ENCODE data around the gene DNAH6. TPM values are rescaled to one million over a fixed set of nuclear protein-coding genes. Genes with fewer than 3 reads are reported as not detected.

The DNAH6 gene
- total RNA-seq, 1 experiment from 2014 or later = 0.39 TPM

- no peak for TF ChIP-seq STAT6 (CRISPR knock-in tag; conservative IDR thresholded peaks at IDR 0.05; ENCODE audit: low read depth)
- no peak for TF ChIP-seq ZNF263 (CRISPR knock-in tag; IDR thresholded peaks at IDR 0.05; ENCODE audit: low read depth)
- no peak for TF ChIP-seq GRHL2 (CRISPR knock-in tag; IDR thresholded peaks at IDR 0.05; ENCODE audit: insufficient replicate concordance, severe bottlenecking)
- TF ChIP-seq MXD4 (CRISPR knock-in tag; IDR thresholded peaks at IDR 0.05; ENCODE audit: borderline replicate concordance) = no peak
- TF ChIP-seq E2F1 (CRISPR knock-in tag; IDR thresholded peaks at IDR 0.05) = no peak
- TF ChIP-seq ZNF396 (CRISPR knock-in tag; IDR thresholded peaks at IDR 0.05; ENCODE audit: borderline replicate concordance) = no peak
- TF ChIP-seq IRF1 (CRISPR knock-in tag; IDR thresholded peaks at IDR 0.05) = no peak
- no peak for TF ChIP-seq NFATC4 (CRISPR knock-in tag; IDR thresholded peaks at IDR 0.05)
- TF ChIP-seq RELA (CRISPR knock-in tag; IDR thresholded peaks at IDR 0.05; ENCODE audit: borderline replicate concordance) = no peak
- TF ChIP-seq FOXK1 (CRISPR knock-in tag; IDR thresholded peaks at IDR 0.05) = no peak
- no peak for TF ChIP-seq TEAD4 (CRISPR knock-in tag; IDR thresholded peaks at IDR 0.05)
- no peak for TF ChIP-seq ZNF425 (CRISPR knock-in tag; conservative IDR thresholded peaks at IDR 0.05)
- TF ChIP-seq CREB1 (CRISPR knock-in tag; IDR thresholded peaks at IDR 0.05) = no peak
- TF ChIP-seq ZBTB43 (CRISPR knock-in tag; IDR thresholded peaks at IDR 0.05) = no peak
- no peak for ATAC-seq
- Mint-ChIP-seq H3K4me3 (no peak overlapping the region), H3K27ac (no peak overlapping the region), H3K27me3 (ENCODE audit: low read depth) (peaks cover 2% of the 10 kb centered on the region; the same call in 1 of the 2 replicates), H3K4me1 (peaks cover 14% of the 10 kb centered on the region), H3K9me3 (peaks cover 33% of the 10 kb centered on the region), H3K36me3 (peaks cover 13% of the 10 kb centered on the region)
- DNase-seq (ENCODE audit: low spot score) = no peak
- POLR2A ChIA-PET = no interaction called here
- CTCF ChIA-PET = no interaction called here
Measured at GRCh38 chr2:84778911-84779690, 262.8 kb downstream of the DNAH6 start.

- ATAC-seq = no peak
- POLR2A ChIA-PET = no interaction called here
Measured at GRCh38 chr2:84779781-84780180, 263.5 kb downstream of the DNAH6 start.

More at GRCh38 chr2:84779781-84780180, 263.5 kb downstream of the DNAH6 start:
- no peak overlapping the region for H3K4me3 Mint-ChIP-seq
- H3K27ac Mint-ChIP-seq = no peak overlapping the region
- CTCF ChIA-PET = no interaction called here
- peaks cover 21% of the 10 kb centered on the region for H3K4me1 Mint-ChIP-seq
- H3K27me3 Mint-ChIP-seq (ENCODE audit: low read depth) = no peaks in the 10 kb centered on the region
- peaks cover 8% of the 10 kb centered on the region for H3K36me3 Mint-ChIP-seq
- DNase-seq (ENCODE audit: low spot score) = no peak
- no peak for TF ChIP-seq MYBL2 (CRISPR knock-in tag; IDR thresholded peaks at IDR 0.05)
- no peak for TF ChIP-seq FOXK1 (CRISPR knock-in tag; IDR thresholded peaks at IDR 0.05)
- TF ChIP-seq USF1 (CRISPR knock-in tag; IDR thresholded peaks at IDR 0.05) = no peak
- TF ChIP-seq NFATC4 (CRISPR knock-in tag; IDR thresholded peaks at IDR 0.05) = no peak
- no peak for TF ChIP-seq FOXJ3 (CRISPR knock-in tag; IDR thresholded peaks at IDR 0.05; ENCODE audit: borderline replicate concordance)
- no peak for TF ChIP-seq NR2C2 (CRISPR knock-in tag; IDR thresholded peaks at IDR 0.05)
- TF ChIP-seq STAT6 (CRISPR knock-in tag; conservative IDR thresholded peaks at IDR 0.05; ENCODE audit: low read depth) = no peak
- no peak for TF ChIP-seq NR1H2 (CRISPR knock-in tag; IDR thresholded peaks at IDR 0.05)
- no peak for TF ChIP-seq IRF1 (CRISPR knock-in tag; IDR thresholded peaks at IDR 0.05)
- H3K9me3 Mint-ChIP-seq = peaks cover 26% of the 10 kb centered on the region

Data from WTC11 (cell line).